Stromal cell of bone marrow (primary cell): ENCODE data around the gene ZBTB17.
"Not testable (repeated sequence)": the region's sequence is repeated elsewhere in the genome, so short reads cannot be mapped to it uniquely, and the experiment has no call there.

Source experiments
- DNase-seq: peaks from one replicate; pipeline ENCODE4 v3.0.0-alpha.2; 2012; ENCODE audit warnings: low read depth

The ZBTB17 gene

DNA sequence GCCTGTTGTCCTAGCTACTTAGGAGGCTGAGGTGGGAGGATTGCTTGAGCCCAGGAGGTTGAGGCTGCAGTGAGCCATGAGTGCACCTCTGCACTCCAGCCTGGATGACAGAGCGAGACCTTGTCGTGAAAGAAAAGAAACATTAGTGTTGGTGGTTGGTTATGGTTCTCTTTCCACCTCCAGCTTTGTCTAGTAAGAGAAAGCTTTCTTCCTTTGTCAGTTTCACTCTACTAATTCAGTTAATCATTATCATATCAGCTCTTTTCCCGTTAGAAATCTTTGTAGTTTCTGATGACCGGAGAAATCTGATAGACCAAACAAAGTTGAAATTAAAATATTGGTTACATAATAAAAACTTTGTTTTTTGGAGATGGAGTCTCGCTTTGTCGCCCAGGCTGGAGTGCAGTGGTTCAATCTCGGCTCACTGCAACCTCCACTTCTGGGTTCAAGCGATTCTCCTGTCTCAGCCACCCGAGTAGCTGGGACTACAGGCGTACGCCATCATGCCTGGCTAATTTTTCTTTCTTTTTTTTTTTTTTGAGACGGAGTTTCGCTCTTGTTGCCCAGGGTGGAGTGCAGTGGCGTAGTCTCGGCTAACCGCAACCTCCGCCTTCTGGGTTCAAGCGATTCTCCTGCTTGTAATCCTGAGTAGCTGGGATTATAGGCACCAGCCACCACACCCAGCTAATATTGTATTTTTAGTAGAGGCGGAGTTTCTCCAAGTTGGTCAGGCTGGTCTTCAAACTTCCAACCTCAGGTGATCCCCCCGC, 78.9 kb downstream of the ZBTB17 start:
- DNase-seq: not testable (repeated sequence)

DNA sequence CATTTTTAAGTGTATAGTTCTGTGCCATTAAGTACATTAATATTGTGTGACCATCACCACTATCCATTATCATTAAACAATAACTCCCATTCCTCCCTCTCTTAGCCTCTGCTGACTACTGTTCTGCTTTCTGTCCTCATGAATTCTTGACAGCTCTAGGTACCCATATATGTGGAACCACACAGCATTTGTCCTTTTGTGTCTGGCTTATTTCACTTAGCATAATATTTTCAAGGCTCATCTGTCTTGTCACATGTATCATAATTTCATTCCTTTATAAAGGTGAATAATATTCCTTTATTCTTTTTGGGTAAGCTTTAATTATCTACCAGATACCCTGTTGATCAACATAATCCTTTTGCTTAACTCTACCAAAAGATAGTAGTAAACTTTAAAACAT, 80.7 kb downstream of the ZBTB17 start:
- no peak for DNase-seq

DNA sequence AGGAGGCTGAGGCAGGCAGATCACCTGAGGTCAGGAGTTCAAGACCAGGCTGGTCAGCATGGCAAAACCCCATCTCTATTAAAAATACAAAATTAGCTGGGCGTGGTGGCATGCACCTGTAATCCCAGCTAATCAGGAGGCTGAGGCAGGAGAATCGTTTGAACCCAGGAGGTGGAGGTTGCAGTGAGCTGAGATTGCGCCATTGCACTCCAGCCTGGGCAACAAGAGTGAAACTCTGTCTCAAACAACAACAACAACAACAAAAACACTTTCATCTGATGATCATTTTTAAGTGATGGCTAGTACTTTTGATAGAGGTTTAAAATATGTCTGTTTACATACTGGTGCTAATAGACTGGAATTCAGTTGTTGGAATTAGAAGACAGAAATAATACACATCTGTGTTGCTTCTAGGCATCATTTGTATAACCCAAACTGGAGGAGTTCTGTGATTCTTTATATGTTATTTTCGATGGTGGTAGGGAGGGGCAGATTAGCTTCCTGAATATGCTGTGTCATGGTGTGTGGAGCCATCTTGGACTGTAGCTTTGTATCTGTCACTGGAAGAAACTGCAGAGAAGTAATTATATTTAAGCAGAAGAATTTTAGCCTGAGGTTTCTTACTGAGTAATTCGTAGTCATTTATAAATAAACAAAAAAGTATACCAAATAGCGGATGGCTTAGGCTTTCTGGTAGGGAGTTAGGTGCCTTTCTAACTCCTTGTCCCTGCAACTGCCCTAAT, 82.9 kb downstream of the ZBTB17 start:
- peak; percentile 31 for DNase-seq
